CD4-positive, alpha-beta T cell (primary cell): ENCODE measurements around the gene NR5A2. TPM values are rescaled to one million over a fixed set of nuclear protein-coding genes. Genes with fewer than 3 reads are reported as not detected.

ENCODE experiments used
- ATAC-seq: fragments of 200-7000 bp; cut with Tn5 transposase; one replicate; pipeline ENCODE4 v1.10.0; 2022; ENCODE audit warnings: mild to moderate bottlenecking; ENCODE audit not compliant: poor library complexity
- CTCF ChIA-PET: fragments of 350-600 bp; sonication (Branson Sonifier 250); formaldehyde crosslinking; loops from one replicate; lab custom pipeline; 2021; ENCODE audit warnings: antibody characterized with exemption, inconsistent platforms; lab: Charles Lee
- POLR2A ChIA-PET: fragments of 350-600 bp; sonication (Branson Sonifier 250); formaldehyde crosslinking; loops from one replicate; lab custom pipeline; 2021; ENCODE audit warnings: antibody characterized with exemption, inconsistent platforms; lab: Charles Lee
- DNase-seq, 14 experiments: peaks; one replicate each; pipeline ENCODE4 v3.0.0-alpha.2; 2013 to 2020; ENCODE audit warnings: mixed read lengths in 2 of 14
- H3K27ac ChIP-seq, 2 donors: one replicate each; pipeline versions ENCODE4 v1.5.1 to v1.7.0; 2013; ENCODE audit warnings: low read length in 2 of 2, low read depth in 1 of 2, mild to moderate bottlenecking in 1 of 2
- H3K27me3 ChIP-seq, 2 experiments: 1 replicate in 1 of 2; 2 replicates in 1 of 2; pipeline versions ENCODE4 v1.6.1 to v1.7.0; 2013; ENCODE audit warnings: low read length in 2 of 2, control low read depth in 1 of 2, mild to moderate bottlenecking in 1 of 2, moderate library complexity in 1 of 2; ENCODE audit not compliant: insufficient read depth in 2 of 2, control insufficient read depth in 1 of 2
- H3K36me3 ChIP-seq: one replicate; pipeline ENCODE4 v1.6.1; 2013; ENCODE audit warnings: low read length, control low read depth; ENCODE audit not compliant: insufficient read depth
- H3K4me1 ChIP-seq: one replicate; pipeline ENCODE4 v1.6.1; 2013; ENCODE audit warnings: low read length, control low read depth; ENCODE audit not compliant: insufficient read depth
- H3K4me3 ChIP-seq: one replicate; pipeline ENCODE4 v1.5.1; 2013; ENCODE audit warnings: mild to moderate bottlenecking, low read length, moderate library complexity
- H3K9me3 ChIP-seq, 2 experiments: 1 replicate in 1 of 2; 2 replicates in 1 of 2; pipeline versions ENCODE4 v1.6.1 to v1.7.0; 2013; ENCODE audit warnings: low read length in 2 of 2, mild to moderate bottlenecking in 2 of 2, control low read depth in 1 of 2, moderate library complexity in 1 of 2; ENCODE audit not compliant: control insufficient read depth in 1 of 2, insufficient read depth in 1 of 2
- H3K27ac Mint-ChIP-seq: one replicate; pipeline ENCODE4 v1.8.0; 2020; ENCODE audit warnings: mixed read lengths
- H3K27me3 Mint-ChIP-seq: one replicate; pipeline ENCODE4 v1.8.0; 2021; ENCODE audit warnings: mixed read lengths
- H3K36me3 Mint-ChIP-seq: one replicate; pipeline ENCODE4 v1.8.0; 2021; ENCODE audit warnings: low read depth, mixed read lengths
- H3K4me1 Mint-ChIP-seq: one replicate; pipeline ENCODE4 v1.8.0; 2021; ENCODE audit warnings: low read depth, mixed read lengths
- H3K4me3 Mint-ChIP-seq: one replicate; pipeline ENCODE4 v1.8.0; 2020; ENCODE audit warnings: mild to moderate bottlenecking, mixed read lengths
- H3K9me3 Mint-ChIP-seq: one replicate; pipeline ENCODE4 v1.8.0; 2020; ENCODE audit warnings: mixed read lengths
- CTCF ChIP-seq: fragments of 200-600 bp; IDR thresholded peaks from one replicate; pipeline ENCODE4 v1.8.0; 2022; ENCODE audit warnings: antibody characterized with exemption, mild to moderate bottlenecking
- intact Hi-C, 2 experiments: fragments of 100-400 bp; cut with DNase I in 1 of 2; cut with micrococcal nuclease in 1 of 2; formaldehyde crosslinking; loops; one replicate each; pipeline versions ENCODE4 v1.15.1 to v1.9.0; 2023 to 2025; cut with DNase I, micrococcal nuclease
- polyA plus RNA-seq, 2 donors: library from polyadenylated mRNA; unstranded; fragments of 120-200 nt; gene quantifications; one replicate each; pipeline ENCODE4 v1.2.1, GENCODE V29; 2013
- total RNA-seq, 174 experiments: library from RNA in 2 of 174; stranded (reverse) in 2 of 174; gene quantifications; one replicate each; pipeline ENCODE4 v1.2.3 and lab custom pipeline; 2021 to 2026

Gene NR5A2
- total RNA-seq (not detected), total RNA-seq (lab: John Stamatoyannopoulos, UW) (0 to 0.25 (median 0) reads per million in 172 experiments)
- polyA plus RNA-seq (2013, experiment 1 of 2) = not detected
- 0.05 TPM for polyA plus RNA-seq (2013, experiment 2 of 2)

GRCh38 chr1:200027264-200027823, at the start of gene NR5A2:
Gene NR5A2 (plus strand): TSS chr1:200027710. CDS start chr1:200027848, 138 bp downstream.
- ChIA-PET CTCF (no interaction called here), POLR2A (no interaction called here)
- Histone ChIP-seq H3K27ac (no peak within 1 kb of the TSS), H3K36me3 (no peaks in the 10 kb centered on the region), H3K4me3 (no peak within 1 kb of the TSS), H3K27me3 (peaks cover 30 to 52% of the 10 kb centered on the region in 2 experiments), H3K9me3 (no peaks in the 10 kb centered on the region), H3K4me1 (peaks cover 7% of the 10 kb centered on the region)
- H3K27ac Mint-ChIP-seq = no peak within 1 kb of the TSS
- no peak within 1 kb of the TSS for H3K4me3 Mint-ChIP-seq
- peaks cover 70% of the 10 kb centered on the region for H3K27me3 Mint-ChIP-seq
- H3K9me3 Mint-ChIP-seq = no peaks in the 10 kb centered on the region
- no peaks in the 10 kb centered on the region for H3K36me3 Mint-ChIP-seq
- no peak for TF ChIP-seq CTCF
- H3K4me1 Mint-ChIP-seq = peaks cover 10% of the 10 kb centered on the region
- intact Hi-C loops = no loop called here
- ATAC-seq = no peak
- no peak for DNase-seq

- Mint-ChIP-seq H3K36me3 (no peaks in the 10 kb centered on the region), H3K4me1 (no peaks in the 10 kb centered on the region), H3K9me3 (no peaks in the 10 kb centered on the region), H3K27ac (no peak overlapping the region), H3K4me3 (no peak overlapping the region), H3K27me3 (no peaks in the 10 kb centered on the region)
- Histone ChIP-seq H3K9me3 (no peaks in the 10 kb centered on the region), H3K4me3 (no peak overlapping the region), H3K27me3 (no peaks in the 10 kb centered on the region), H3K4me1 (no peaks in the 10 kb centered on the region), H3K36me3 (no peaks in the 10 kb centered on the region), H3K27ac (no peak overlapping the region)
- no peak for TF ChIP-seq CTCF
- POLR2A ChIA-PET = no interaction called here
- CTCF ChIA-PET = interaction anchor here (0.9 kb wide), 1 partner anchor 14 kb away, joined by 3 read pairs; no protein-coding TSS in a partner anchor
- ATAC-seq = no peak
- no peak for DNase-seq
- intact Hi-C loops = no loop called here
Observed at GRCh38 chr1:199978408-199978940, 49.0 kb upstream of the NR5A2 start.

- ChIA-PET POLR2A (no interaction called here), CTCF (no interaction called here)
- Histone ChIP-seq H3K27me3 (no peaks in the 10 kb centered on the region), H3K4me3 (no peak overlapping the region), H3K4me1 (no peaks in the 10 kb centered on the region), H3K27ac (no peak overlapping the region), H3K36me3 (no peaks in the 10 kb centered on the region), H3K9me3 (no peaks in the 10 kb centered on the region)
- no peak for TF ChIP-seq CTCF
- Mint-ChIP-seq H3K4me1 (no peaks in the 10 kb centered on the region), H3K36me3 (no peaks in the 10 kb centered on the region), H3K9me3 (no peaks in the 10 kb centered on the region), H3K27me3 (no peaks in the 10 kb centered on the region), H3K4me3 (no peak overlapping the region), H3K27ac (no peak overlapping the region)
- intact Hi-C loops = no loop called here
- ATAC-seq (no peak), DNase-seq (no peak)
Observed at GRCh38 chr1:199979071-199979470, 48.4 kb upstream of the NR5A2 start.
